Parathyroid adenoma (tissue), 2 donors: ENCODE data around the gene METTL25B.
A peak's percentile ranks its signal among the peaks of the same experiment; 100 is the strongest.

Source experiments
- H2AFZ ChIP-seq: fragments of 300-600 bp; sonication (generic); one replicate; pipeline ENCODE4 v1.7.0; 2017; ENCODE audit warnings: antibody characterized with exemption, mild to moderate bottlenecking
- H3K27ac ChIP-seq: fragments of 300-600 bp; sonication (generic); one replicate; pipeline ENCODE4 v1.7.0; 2017
- H3K27me3 ChIP-seq: fragments of 300-600 bp; sonication (generic); one replicate; pipeline ENCODE4 v1.7.0; 2017; ENCODE audit warnings: low read length; ENCODE audit not compliant: control insufficient read depth, insufficient read depth
- H3K36me3 ChIP-seq: fragments of 300-600 bp; sonication (generic); one replicate; pipeline ENCODE4 v1.7.0; 2017; ENCODE audit warnings: low read length; ENCODE audit not compliant: control insufficient read depth, insufficient read depth
- H3K4me1 ChIP-seq: fragments of 300-600 bp; sonication (generic); one replicate; pipeline ENCODE4 v1.7.0; 2017; ENCODE audit warnings: control low read depth
- H3K4me2 ChIP-seq: fragments of 300-600 bp; sonication (generic); one replicate; pipeline ENCODE4 v1.7.0; 2017; ENCODE audit warnings: low read length
- H3K4me3 ChIP-seq: fragments of 300-600 bp; sonication (generic); one replicate; pipeline ENCODE4 v1.7.0; 2017; ENCODE audit warnings: low read depth, low read length
- H3K79me2 ChIP-seq: fragments of 300-600 bp; sonication (generic); one replicate; pipeline ENCODE4 v1.7.0; 2017; ENCODE audit warnings: control low read depth
- H3K9ac ChIP-seq: fragments of 300-600 bp; sonication (generic); one replicate; pipeline ENCODE4 v1.7.0; 2017; ENCODE audit warnings: mild to moderate bottlenecking
- H3K9me3 ChIP-seq: fragments of 300-600 bp; sonication (generic); one replicate; pipeline ENCODE4 v1.7.0; 2017; ENCODE audit warnings: low read length; ENCODE audit not compliant: control insufficient read depth
- TF ChIP-seq, protein P1 (sequence below): fragments of 300-600 bp; sonication (generic); IDR thresholded peaks from one replicate; pipeline ENCODE4 v1.7.0; 2017; ENCODE audit warnings: antibody characterized with exemption, mild to moderate bottlenecking
- donor health status: primary hyperparathyroidism.

METTL25B gene

GRCh38 chr1:156751451-156751756, 23.1 kb downstream of the METTL25B start, which contains the start of gene HDGF:
TSS of gene HDGF (minus strand) at chr1:156751675. CDS start at chr1:156751429, 246 bp downstream.
- H3K9me3 ChIP-seq: no peaks in the 10 kb centered on the region
- H3K4me2 ChIP-seq: peak within 1 kb of the TSS; percentile 80
- H3K27ac ChIP-seq: peak within 1 kb of the TSS; percentile 99
- no peaks in the 10 kb centered on the region for H3K27me3 ChIP-seq
- H3K4me1 ChIP-seq: peaks cover 16% of the 10 kb centered on the region
- peak within 1 kb of the TSS; percentile 43 for H3K9ac ChIP-seq
- H3K36me3 ChIP-seq: no peaks in the 10 kb centered on the region
- H3K4me3 ChIP-seq: peak within 1 kb of the TSS; percentile 94
- peaks cover 31% of the 10 kb centered on the region for H3K79me2 ChIP-seq
- peak within 1 kb of the TSS; percentile 87 for H2AFZ ChIP-seq
- TF ChIP-seq, protein P1, sequence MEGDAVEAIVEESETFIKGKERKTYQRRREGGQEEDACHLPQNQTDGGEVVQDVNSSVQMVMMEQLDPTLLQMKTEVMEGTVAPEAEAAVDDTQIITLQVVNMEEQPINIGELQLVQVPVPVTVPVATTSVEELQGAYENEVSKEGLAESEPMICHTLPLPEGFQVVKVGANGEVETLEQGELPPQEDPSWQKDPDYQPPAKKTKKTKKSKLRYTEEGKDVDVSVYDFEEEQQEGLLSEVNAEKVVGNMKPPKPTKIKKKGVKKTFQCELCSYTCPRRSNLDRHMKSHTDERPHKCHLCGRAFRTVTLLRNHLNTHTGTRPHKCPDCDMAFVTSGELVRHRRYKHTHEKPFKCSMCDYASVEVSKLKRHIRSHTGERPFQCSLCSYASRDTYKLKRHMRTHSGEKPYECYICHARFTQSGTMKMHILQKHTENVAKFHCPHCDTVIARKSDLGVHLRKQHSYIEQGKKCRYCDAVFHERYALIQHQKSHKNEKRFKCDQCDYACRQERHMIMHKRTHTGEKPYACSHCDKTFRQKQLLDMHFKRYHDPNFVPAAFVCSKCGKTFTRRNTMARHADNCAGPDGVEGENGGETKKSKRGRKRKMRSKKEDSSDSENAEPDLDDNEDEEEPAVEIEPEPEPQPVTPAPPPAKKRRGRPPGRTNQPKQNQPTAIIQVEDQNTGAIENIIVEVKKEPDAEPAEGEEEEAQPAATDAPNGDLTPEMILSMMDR: no peak

DNA sequence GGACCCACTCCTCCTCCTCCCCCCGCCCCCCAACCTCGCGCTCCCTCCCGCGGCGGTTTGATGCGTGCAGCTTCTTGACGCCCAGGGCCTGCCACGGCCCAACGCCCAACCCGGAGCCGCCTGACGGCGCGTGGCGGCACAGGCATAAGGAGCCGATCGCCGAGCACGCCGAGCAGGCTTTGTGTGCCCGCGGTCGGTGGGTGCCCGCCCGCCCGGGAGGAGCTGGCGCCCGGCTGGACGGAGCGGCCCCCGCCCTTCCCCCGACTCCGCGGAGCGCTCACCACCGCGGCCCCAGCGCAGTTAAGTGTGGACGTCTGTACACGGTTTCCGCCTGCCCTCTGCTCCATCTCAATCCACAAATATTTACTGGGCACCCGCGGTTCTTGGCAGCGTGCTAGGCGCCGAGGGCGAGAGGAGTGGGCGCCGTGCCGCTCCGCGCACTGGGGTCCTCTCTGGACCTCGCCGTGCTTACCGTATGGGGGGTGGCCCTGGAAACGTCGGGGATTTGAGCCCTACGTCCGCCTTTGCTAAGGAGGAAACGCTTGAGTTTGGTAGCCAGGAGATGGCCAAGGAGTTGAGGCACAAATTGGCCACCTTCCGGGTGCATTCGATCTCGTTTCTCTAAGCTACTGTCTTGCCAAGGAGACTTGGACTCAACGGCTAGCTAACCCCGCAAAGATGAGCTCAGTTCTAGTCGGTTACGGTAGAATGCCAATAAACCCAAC, 23.6 kb downstream of the METTL25B start:
- peak overlapping the region; percentile 94 for H3K4me3 ChIP-seq

DNA sequence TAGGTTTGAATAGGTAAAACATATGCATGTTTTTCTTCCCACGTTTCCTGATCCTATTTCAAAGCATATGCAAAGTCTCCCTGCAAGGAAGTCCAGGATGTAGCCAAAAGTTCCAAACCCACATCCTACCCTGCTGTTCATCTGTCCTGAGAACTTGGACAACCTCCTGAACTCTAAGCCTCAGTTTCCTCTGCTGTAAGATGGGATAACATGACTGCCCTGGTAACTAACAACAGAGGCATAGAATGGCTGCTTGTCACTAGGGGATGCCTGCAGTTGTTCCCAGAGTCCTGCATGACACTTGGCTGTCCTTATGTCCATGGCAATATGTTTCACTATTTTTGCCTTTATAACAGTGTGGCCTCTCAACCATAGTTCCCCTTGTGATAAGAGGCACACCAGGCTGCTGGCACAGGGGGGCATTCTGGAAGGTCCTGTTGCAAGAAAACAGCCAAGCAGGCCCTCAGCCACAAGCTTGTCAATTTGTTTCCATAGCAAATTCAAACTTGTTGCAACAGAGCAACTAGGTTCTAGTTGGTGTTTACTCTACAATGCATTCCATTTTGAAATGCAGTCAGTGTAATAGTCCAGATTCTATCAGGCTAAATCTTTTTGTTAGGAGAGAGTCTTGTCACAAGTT, 24.7 kb downstream of the METTL25B start:
- Histone ChIP-seq H3K9ac (no peak overlapping the region), H3K27ac (peak overlapping the region; percentile 88), H3K79me2 (peaks cover 27% of the 10 kb centered on the region), H3K4me1 (peaks cover 11% of the 10 kb centered on the region), H3K4me3 (peak overlapping the region; percentile 94), H3K36me3 (no peaks in the 10 kb centered on the region), H2AFZ (no peak overlapping the region), H3K4me2 (peak overlapping the region; percentile 67), H3K9me3 (no peaks in the 10 kb centered on the region), H3K27me3 (no peaks in the 10 kb centered on the region)
- TF ChIP-seq, protein P1: no peak

More for the DNA sequence above, 23.6 kb downstream of the METTL25B start:
- H3K4me1 ChIP-seq: peaks cover 16% of the 10 kb centered on the region
- H2AFZ ChIP-seq: peak overlapping the region; percentile 87
- H3K9me3 ChIP-seq: no peaks in the 10 kb centered on the region
- H3K4me2 ChIP-seq: peak overlapping the region; percentile 67
- TF ChIP-seq, protein P1: no peak
- H3K36me3 ChIP-seq: no peaks in the 10 kb centered on the region
- H3K9ac ChIP-seq: no peak overlapping the region
- peak overlapping the region; percentile 88 for H3K27ac ChIP-seq
- H3K27me3 ChIP-seq: no peaks in the 10 kb centered on the region
- peaks cover 31% of the 10 kb centered on the region for H3K79me2 ChIP-seq

DNA sequence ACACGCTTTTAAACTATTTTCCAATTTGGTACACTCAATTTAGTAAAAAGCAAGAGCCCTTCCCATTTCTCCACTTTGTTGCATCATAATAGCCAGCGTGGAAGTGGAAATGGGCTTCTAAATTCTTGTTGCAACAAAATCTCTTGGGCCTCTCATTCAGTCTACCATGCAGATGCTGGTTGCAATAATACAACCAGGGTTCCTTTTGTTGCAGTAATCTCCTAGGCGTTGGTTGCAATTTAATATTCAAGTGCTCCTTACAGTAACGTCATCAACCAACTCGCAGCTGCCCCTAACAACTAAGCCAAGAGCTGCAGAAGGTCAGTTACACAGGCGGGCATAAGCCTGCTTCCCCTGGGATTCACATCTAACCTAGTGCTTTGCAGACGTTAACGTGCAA, 25.9 kb downstream of the METTL25B start:
- H3K79me2 ChIP-seq: peaks cover 16% of the 10 kb centered on the region
- H3K4me2 ChIP-seq: no peak overlapping the region
- no peaks in the 10 kb centered on the region for H3K9me3 ChIP-seq
- TF ChIP-seq, protein P1: no peak
- no peak overlapping the region for H2AFZ ChIP-seq
- no peak overlapping the region for H3K27ac ChIP-seq
- H3K4me3 ChIP-seq: no peak overlapping the region
- H3K27me3 ChIP-seq: no peaks in the 10 kb centered on the region
- peaks cover 3% of the 10 kb centered on the region for H3K4me1 ChIP-seq
- no peak overlapping the region for H3K9ac ChIP-seq
- no peaks in the 10 kb centered on the region for H3K36me3 ChIP-seq
